OCI-LY3 (cell line): Measurements from ENCODE around the gene CCDC183.

Experiments used
- H2AFZ ChIP-seq: fragments of 200-600, 300-600 bp; shearing (Covaris generic); 2 replicates; pipeline ENCODE4 v1.6.0; 2014; ENCODE audit warnings: antibody characterized with exemption, low read depth, low read length
- H3K27ac ChIP-seq: fragments of 200-600, 300-600 bp; sonication (generic); 2 replicates; pipeline ENCODE4 v1.5.1; 2014; ENCODE audit warnings: mild to moderate bottlenecking, low read length, moderate library complexity, mixed read lengths
- H3K27me3 ChIP-seq: fragments of 200-600, 300-600 bp; sonication (generic); 2 replicates; pipeline ENCODE4 v1.6.1; 2014; ENCODE audit warnings: low read depth, low read length, mixed read lengths
- H3K36me3 ChIP-seq: fragments of 200-600, 300-600 bp; sonication (generic); replicated peaks from 2 replicates; pipeline ENCODE3; 2014; ENCODE audit warnings: low read depth, low read length, mixed read lengths
- H3K4me1 ChIP-seq: fragments of 300-600, 200-600 bp; sonication (generic); 2 replicates; pipeline ENCODE4 v1.6.1; 2014; ENCODE audit warnings: low read length, mixed read lengths
- H3K4me2 ChIP-seq: fragments of 200-600, 300-600 bp; sonication (generic); 2 replicates; pipeline ENCODE4 v1.6.1; 2014; ENCODE audit warnings: low read length, mixed read lengths
- H3K4me3 ChIP-seq: fragments of 300-600, 200-600 bp; sonication (generic); 2 replicates; pipeline ENCODE4 v1.5.1; 2014; ENCODE audit warnings: antibody characterized with exemption, mild to moderate bottlenecking, low read length, moderate library complexity
- H3K79me2 ChIP-seq: fragments of 300-600, 200-600 bp; shearing (Covaris generic); 2 replicates; pipeline ENCODE4 v1.6.1; 2014; ENCODE audit warnings: mild to moderate bottlenecking, low read length, mixed read lengths
- H3K9ac ChIP-seq: fragments of 300-600, 200-600 bp; shearing (Covaris generic); 2 replicates; pipeline ENCODE4 v1.6.0; 2014; ENCODE audit warnings: mild to moderate bottlenecking, low read length, moderate library complexity
- H3K9me3 ChIP-seq: fragments of 200-600, 300-600 bp; shearing (Covaris generic); 2 replicates; pipeline ENCODE4 v1.6.1; 2014; ENCODE audit warnings: low read length, mixed read lengths; ENCODE audit not compliant: insufficient read depth
- H4K20me1 ChIP-seq: fragments of 200-600, 300-600 bp; sonication (generic); 2 replicates; pipeline ENCODE4 v1.6.1; 2016; ENCODE audit warnings: low read length, mixed read lengths; ENCODE audit not compliant: insufficient read depth
- CTCF ChIP-seq: fragments of 200-600, 300-600 bp; sonication (generic); IDR thresholded peaks from 2 replicates; pipeline ENCODE4 v1.5.1; 2014; ENCODE audit warnings: antibody characterized with exemption, low read length, low read depth
- EZH2phosphoT487 ChIP-seq: fragments of 200-600 bp; shearing (Covaris generic); IDR thresholded peaks from 2 replicates; pipeline ENCODE4 v1.6.1; 2018; ENCODE audit warnings: antibody characterized with exemption, mixed run types, low read depth

The CCDC183 gene

GRCh38 chr9:136806631-136807201 lies 10.6 kb downstream of the CCDC183 start:
- Histone ChIP-seq H3K9me3 (no peaks in the 10 kb centered on the region), H3K4me1 (peaks cover 18% of the 10 kb centered on the region), H4K20me1 (peaks cover 20% of the 10 kb centered on the region), H3K36me3 (peaks cover 26% of the 10 kb centered on the region), H3K9ac (peak overlapping the region; percentile 87), H3K4me3 (peak overlapping the region; percentile 86), H3K27me3 (peaks cover 7% of the 10 kb centered on the region; the same call in 1 of the 2 replicates), H3K79me2 (peaks cover 49% of the 10 kb centered on the region), H3K4me2 (peak overlapping the region; percentile 98), H2AFZ (no peak overlapping the region), H3K27ac (peak overlapping the region; percentile 80)
- TF ChIP-seq CTCF (no peak), EZH2phosphoT487 (no peak)

DNA sequence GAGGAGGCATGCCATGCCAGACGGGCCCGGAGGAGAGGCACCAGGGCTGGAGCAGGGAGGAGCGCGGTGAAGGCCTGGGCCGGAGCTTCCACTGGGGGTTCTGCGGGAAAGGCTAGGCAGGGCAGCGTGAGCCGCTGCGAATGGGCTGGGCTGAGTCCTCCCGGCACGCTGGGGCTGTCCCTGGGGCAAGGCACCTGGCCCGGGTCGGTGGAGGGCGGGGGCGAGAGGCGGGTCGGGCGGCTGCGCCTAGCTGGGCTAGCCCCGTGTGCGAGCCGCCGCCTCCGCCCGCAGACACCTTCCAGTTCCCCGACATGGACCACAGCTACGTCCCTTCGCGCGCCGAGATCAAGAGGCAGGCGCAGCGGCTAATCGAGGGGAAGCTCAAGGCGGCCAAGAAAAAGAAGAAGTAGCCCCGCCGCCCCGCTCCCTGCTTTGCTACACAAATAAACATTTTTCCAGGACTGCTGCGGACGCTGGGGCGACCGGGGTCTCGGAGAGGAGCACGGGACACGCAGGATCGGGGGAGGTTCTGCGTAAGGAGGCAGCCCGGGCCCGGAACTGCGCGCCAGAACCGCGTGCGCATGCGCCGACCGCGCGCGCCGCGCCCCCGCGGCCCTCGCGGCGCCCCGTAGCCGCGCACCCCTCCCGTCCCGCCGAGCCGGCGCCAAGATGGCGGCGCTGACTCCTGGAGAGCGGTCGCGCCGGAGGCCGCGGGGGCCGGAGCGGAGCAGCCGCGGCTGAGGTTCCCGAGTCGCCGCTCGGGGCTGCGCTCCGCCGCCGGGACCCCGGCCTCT lies 11.3 kb downstream of the CCDC183 start, which contains the start of gene RABL6:
TSS of gene RABL6 (plus strand) at position 668 of the 794 bp plus-strand sequence. CDS start 249 bp downstream, outside the sequence.
- Histone ChIP-seq H3K36me3 (peaks cover 28% of the 10 kb centered on the region), H3K4me2 (peak within 1 kb of the TSS; percentile 98), H3K4me3 (peak within 1 kb of the TSS; percentile 86), H3K4me1 (peaks cover 18% of the 10 kb centered on the region), H3K9me3 (no peaks in the 10 kb centered on the region), H3K9ac (peak within 1 kb of the TSS; percentile 87), H3K79me2 (peaks cover 57% of the 10 kb centered on the region), H3K27ac (peak within 1 kb of the TSS; percentile 80), H4K20me1 (peaks cover 20% of the 10 kb centered on the region), H2AFZ (peak within 1 kb of the TSS; percentile 22; the same call in 1 of the 2 replicates), H3K27me3 (peaks cover under 1% of the 10 kb centered on the region; the same call in 1 of the 2 replicates)
- TF ChIP-seq CTCF (no peak), EZH2phosphoT487 (no peak)

GRCh38 chr9:136808075-136808805 lies 12.1 kb downstream of the CCDC183 start:
- Histone ChIP-seq H3K27me3 (no peaks in the 10 kb centered on the region), H3K9me3 (no peaks in the 10 kb centered on the region), H3K4me3 (peak overlapping the region; percentile 86), H3K9ac (peak overlapping the region; percentile 83), H3K36me3 (peaks cover 36% of the 10 kb centered on the region), H3K4me2 (peak overlapping the region; percentile 84), H3K4me1 (peaks cover 18% of the 10 kb centered on the region), H4K20me1 (peaks cover 20% of the 10 kb centered on the region), H3K27ac (peak overlapping the region; percentile 57), H2AFZ (no peak overlapping the region), H3K79me2 (peaks cover 64% of the 10 kb centered on the region)
- TF ChIP-seq CTCF: no peak
- TF ChIP-seq EZH2phosphoT487: no peak

GRCh38 chr9:136808806-136809158 lies 12.6 kb downstream of the CCDC183 start:
- Histone ChIP-seq H3K36me3 (peaks cover 38% of the 10 kb centered on the region), H3K27me3 (no peaks in the 10 kb centered on the region), H3K4me2 (peak overlapping the region; percentile 84), H4K20me1 (peaks cover 20% of the 10 kb centered on the region), H2AFZ (no peak overlapping the region), H3K79me2 (peaks cover 69% of the 10 kb centered on the region), H3K9ac (peak overlapping the region; percentile 83), H3K27ac (peak overlapping the region; percentile 57; the same call in 1 of the 2 replicates), H3K4me1 (peaks cover 18% of the 10 kb centered on the region), H3K9me3 (no peaks in the 10 kb centered on the region), H3K4me3 (peak overlapping the region; percentile 86)
- TF ChIP-seq EZH2phosphoT487: no peak
- no peak for TF ChIP-seq CTCF
